Measurements from ENCODE around the gene WNT10A.

DNA sequence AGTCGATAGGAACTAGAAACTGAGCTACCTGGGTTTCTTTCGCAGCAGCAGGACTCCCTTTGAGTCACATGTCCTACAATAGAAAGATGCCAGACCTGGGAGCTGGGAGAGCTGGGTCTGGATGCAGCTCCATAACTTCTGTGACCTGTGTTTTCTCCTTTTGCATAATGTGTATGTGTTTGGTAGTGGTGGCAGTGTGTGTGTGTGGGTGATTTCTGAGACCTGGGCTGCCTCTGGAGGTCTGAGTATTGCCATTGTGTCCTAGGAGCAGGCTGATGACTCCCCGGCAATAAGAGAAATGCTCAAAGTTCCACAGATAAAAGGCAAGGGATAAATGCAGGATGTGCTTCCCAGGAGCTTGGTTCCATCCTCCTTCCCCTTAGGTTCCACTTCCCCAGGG, 6.4 kb downstream of the WNT10A start:
- TF ChIP-seq ZFX (IDR thresholded peaks at IDR 0.05; ENCODE audit: borderline replicate concordance), result no peak
- TF ChIP-seq, protein P1, sequence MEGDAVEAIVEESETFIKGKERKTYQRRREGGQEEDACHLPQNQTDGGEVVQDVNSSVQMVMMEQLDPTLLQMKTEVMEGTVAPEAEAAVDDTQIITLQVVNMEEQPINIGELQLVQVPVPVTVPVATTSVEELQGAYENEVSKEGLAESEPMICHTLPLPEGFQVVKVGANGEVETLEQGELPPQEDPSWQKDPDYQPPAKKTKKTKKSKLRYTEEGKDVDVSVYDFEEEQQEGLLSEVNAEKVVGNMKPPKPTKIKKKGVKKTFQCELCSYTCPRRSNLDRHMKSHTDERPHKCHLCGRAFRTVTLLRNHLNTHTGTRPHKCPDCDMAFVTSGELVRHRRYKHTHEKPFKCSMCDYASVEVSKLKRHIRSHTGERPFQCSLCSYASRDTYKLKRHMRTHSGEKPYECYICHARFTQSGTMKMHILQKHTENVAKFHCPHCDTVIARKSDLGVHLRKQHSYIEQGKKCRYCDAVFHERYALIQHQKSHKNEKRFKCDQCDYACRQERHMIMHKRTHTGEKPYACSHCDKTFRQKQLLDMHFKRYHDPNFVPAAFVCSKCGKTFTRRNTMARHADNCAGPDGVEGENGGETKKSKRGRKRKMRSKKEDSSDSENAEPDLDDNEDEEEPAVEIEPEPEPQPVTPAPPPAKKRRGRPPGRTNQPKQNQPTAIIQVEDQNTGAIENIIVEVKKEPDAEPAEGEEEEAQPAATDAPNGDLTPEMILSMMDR (IDR thresholded peaks at IDR 0.05), result no peak

Data from 22Rv1 (cell line).